OCI-M2 (cell line): ENCODE measurements around the gene TTC6.

Experiments
- DNase-seq: peaks from one replicate; lab custom pipeline; 2025; ENCODE audit not compliant: unreplicated experiment; lab: John Stamatoyannopoulos, UW

Gene TTC6

DNA sequence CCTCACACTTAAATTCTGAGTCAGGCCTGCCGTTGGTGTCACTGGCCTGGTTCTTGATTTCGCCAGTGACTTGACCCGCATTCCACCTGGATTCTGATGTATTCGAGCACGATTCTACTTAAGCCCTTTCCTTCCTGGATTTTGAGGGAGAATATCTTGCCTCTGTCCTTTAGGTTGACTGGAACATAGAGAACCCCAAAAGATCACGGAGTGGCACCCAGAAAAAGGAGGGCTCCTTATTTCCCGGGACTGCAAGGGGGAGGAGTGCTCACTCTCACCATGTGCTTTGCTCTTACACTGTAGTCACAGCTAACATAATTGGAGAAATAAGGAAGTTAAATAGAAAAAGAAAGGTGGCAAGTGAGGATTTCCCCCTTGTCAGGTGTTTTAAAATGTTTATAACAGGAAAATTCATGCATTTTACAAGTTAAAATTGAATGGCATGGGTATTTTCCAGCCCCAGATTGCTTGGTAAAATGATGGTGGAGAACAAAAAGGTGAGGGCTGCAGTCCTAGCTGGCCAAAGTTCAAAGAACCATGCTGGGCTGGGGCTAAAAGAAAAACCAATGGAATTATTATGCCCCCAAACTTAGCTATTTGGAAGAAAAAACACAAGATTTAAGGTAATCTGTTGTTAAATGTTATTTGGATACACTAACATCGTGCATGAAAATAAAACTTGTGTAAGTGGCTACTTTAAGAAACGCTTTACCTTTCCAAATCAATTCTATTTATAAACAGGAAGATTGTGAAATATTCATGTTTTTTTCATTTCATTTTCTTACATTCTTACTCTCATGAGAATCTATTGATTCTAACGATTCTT lies 9.2 kb upstream of the TTC6 start:
- no peak for DNase-seq

DNA sequence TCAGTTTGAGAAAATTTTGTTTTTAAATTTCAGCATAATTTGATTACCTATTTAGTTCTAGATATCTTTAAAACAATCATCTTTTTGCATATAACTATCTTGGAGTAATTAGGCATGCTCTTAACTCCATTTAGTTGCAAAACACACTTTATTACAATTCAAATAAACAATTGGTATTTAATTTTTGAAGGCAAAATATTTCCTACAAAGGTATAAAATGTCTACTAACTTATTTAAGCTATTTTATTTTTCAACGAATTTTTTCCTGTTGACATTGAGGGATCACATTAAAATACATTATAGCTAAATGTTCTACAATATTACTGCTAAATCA lies 8.7 kb upstream of the TTC6 start:
- DNase-seq: no peak

DNA sequence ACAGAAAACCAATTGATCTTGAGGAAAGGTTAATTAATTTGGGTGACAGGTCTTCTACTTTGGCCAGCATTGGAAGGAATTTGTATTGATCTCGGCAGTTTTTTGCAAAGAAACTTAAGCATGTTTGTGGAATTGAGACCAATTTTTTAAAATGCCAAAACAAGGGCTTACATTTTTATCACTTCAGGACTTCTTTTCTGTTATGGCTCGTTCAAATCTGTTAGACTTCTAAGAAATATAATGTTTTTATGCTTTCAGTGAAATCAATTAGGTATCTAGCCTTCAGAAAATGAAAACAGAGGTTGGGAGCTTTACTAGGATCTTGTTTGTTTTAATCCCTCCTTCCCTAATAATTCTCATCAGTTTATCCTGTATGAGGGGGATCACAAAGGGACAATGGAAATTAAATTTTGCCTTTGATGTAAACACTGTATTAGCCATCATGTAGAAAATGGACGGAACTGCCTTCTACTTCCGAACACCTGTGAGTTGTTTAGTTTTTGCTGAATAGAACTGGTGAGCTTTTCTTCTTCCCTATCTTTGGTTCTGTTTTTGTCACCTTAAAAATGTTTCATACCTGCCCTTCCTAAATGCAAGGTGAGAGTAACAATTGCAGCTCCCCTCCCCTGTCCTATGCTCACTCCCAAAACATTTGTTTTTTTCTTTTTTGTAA lies 8.2 kb upstream of the TTC6 start:
- no peak for DNase-seq

DNA sequence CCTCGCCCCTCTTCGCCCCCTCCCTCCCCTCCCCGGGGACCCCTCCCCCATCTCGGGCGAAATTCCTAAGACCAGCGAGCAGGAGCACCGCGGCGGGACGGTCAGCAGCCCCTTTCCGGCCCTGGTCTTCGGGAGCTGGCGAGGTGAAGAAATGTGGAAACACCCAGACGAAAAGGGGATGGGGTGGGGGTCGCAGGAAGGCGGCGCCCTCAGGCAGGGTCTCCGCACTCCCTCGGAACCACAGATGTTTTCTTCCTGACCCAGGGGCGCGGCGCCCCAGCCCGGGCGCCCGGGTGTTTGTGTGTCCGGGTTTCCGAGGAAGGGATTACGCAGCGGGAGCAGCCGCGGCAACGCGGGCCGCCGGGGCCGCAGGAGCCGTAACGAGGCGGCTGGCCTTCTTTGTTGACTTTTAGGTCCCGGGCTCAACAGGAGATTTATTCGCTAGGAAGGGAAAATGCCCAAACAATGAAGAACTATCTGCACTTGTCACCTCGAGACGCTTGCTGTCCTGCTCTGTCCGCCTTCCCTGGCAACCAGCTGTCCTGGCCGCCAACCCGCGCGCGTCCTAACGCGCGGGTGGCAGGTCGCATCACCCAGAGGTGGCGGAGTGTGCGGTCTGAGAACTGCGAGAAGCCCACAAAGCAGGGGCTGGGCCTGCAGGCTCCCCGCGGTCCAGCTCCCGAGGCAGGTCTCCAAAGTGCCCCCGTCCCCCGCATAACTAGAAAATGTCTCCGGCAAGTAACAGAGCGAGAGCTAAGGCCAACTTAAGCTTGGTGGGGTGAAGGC lies 7.4 kb upstream of the TTC6 start:
- DNase-seq: no peak

DNA sequence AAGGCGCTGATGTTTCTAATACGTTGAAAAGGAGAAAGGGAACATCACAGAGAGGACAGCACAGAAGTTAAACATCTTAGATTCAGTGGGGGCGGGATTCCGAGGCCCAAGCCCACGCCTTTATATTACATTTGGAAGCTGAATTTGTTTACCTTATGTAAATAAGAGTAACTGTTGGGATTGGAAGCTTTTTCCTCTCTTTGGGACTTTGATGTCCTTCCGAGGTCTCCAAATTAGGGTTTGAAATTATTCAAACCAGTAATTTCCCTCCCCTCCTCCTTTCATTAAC lies 6.8 kb upstream of the TTC6 start:
- DNase-seq: no peak

DNA sequence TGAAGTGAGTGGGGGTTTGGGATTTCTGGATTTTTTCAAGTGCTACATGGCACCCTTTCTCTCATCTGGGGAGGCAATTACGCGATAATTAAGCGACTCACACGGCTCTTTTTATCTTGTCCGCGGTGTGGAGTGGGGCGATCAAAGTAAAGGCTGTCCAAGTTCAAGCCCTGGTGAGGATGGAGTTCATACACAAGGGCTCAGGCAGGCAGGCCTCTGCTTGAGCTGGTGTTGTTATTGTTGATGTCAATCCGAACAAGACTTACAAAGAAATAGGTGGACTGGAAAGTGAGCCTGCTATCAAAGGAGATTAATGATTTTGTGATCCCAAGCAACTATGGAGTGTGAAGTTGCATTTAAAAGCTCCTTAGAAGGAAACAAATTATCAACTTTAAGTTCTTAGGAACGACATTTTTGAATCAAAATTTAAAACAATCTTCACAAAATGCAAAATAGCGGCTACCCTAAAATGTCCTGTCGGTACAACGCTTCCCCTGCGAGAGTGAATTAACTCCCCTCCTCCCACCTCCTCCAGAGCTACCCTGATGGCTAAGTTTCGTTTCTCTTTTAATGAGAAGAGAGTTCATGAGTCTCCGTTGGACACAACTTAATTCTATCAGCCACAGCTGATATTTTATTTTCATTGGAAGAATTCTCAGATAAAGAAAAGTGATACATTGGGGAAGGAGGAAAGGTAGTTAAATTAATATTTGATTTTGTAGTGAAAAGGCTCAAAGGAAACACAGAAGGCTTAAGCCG lies 6.3 kb upstream of the TTC6 start:
- DNase-seq: no peak

DNA sequence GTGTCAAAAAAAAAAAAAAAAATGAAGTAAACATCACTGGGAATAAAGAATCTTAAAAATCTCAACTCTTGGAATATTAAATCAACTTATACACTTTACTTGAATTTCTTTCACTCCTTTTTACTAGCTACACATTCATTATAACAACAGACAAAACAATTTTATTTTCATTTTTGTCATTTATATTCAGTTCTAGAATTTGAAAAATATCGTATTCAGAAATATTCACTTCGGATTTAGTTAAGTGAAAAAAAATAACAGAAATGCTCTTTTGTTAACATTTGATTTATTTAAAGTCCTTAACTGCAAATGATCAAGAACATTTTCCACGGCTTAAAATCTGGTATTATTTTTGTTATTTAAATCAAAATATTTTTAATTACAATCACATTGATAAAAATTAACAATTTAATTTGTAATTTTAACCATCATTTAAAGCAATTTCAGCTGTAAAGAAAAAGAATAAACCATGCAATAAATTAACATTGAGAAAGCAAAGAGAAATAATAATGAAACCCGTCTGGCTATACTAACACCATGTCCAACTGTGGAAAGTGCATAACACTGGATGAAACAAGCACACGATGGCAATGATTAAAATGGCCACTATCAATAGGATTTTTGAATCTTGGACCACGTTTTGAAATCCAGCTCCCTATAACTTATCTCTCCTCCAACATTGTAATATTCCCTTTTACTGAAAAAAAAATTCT lies 5.6 kb upstream of the TTC6 start:
- no peak for DNase-seq

DNA sequence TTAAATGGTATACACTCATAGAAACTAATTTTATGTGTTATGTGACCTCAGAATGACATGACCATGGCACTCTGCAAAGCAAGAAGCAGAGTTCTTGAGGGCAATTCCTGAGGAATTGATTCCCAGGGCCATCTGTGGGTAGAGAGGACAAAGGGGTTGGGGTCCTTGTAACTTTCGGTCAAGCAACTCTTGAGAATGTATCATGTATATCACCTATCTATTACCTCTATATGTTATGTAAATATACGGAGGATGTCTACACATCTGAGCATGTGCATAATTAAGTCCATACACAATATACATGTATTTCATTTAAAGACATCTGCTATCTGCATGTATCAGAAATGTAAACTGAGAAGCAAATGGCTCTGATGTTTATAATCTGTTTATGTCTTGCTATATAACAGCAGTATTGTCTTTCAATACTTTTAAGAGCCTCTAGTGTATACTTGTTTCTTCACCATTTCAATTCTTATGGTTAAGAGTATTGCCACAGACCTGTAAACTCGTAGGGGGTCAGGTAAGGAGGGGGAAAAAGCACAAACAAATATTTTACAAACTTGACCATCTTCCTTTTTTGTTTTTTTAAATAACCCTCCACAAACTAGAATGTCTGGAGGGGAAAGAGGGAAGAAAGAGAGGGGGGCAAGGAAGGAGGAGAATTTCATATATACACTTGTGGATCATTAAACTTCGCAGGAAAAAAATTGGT lies 4.8 kb upstream of the TTC6 start:
- no peak for DNase-seq

DNA sequence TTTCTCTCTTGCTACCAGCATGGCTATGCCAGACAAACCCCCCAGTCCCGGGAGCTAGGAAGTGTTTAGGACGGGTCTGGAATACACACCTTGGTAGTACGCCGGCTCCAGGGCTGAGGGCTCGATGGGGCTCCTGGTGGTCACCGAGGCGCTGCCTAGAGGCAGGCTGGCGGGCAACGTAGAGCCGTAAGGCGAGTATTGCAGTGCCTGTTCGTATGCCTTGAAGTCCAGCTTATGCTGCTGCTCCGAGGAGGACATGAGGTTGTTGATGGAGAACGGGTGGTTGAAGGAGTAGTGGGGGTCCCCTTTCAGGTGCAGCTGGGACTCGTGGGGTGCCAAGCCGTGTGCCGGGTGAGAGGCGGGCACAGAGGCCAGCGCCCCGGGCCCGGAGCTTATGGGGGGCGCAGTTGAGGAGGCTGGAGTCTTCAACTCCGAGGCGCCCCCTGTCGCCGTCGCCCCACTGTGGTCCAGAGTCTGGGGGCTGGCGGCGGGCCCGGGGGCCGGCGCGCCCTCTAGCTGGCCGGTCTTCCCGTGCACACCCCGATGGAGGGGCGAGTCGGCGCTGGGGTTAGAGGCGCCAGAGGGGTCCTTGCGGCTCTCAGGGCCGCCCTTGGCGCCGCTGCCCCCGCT lies 4.0 kb upstream of the TTC6 start:
- no peak for DNase-seq

DNA sequence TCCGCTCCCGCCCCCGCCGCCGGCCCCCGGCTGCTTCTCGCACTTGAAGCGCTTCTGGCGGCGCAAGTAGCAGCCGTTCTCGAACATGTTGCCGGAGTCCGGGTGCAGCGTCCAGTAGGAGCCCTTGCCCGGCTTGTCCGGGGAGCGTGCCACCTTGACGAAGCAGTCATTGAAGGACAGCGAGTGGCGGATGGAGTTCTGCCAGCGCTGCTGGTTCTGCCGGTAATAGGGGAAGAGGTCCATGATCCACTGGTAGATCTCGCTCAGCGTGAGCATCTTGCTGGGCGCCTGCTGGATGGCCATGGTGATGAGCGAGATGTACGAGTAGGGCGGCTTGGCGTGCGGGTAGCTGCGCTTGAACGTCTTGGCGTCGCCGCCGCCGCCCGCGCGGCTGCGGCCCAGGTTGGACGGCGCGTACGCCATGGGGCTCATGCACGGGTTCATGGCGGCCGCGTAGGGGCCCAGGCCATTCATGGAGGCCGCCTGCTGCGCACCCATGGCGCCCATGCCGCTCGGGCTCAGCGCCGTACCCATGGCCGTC lies 3.4 kb upstream of the TTC6 start:
- no peak for DNase-seq

DNA sequence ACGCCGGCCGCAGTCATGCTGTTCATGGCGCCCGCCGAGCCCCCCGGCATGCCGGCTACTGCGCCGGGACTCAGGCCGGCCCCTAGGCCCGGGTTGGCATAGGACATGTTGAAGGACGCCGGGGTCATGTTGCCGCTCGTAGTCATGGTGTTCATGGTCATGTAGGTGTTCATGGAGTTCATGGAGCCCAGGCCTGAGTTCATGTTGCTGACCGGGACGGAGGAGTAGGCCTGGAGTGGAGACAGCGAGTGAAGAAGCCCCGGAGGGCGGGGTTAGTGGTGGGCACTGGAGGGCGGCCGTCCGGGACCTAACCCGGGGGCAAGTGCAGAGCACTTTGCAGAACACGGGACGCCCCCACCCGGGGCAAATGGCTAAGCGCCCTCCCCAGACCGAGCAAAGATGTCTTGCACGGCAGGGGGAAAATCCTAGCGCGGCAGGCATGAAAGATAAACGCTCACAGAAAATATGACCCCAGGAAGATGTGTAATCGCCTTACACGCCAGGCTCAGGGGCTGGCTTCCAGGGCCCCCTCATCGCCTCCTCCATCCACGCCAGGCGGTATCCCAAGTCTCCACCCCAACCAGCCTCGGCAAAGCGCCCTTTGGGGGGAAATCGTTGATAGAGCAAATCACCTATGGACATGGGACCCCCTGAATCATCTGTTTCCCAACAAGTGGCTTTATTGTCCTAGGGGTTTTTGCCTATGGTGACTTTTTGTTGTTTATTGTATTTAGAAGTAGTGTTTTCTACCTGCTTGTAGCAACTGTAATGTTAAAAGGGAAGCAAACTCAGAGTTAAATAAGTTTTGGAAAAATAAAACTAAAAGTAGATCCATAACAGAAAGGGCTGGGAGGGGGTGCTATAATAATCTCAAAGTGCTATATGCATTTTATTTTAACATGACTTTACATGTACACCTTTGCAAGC lies 2.7 kb upstream of the TTC6 start:
- DNase-seq: no peak

DNA sequence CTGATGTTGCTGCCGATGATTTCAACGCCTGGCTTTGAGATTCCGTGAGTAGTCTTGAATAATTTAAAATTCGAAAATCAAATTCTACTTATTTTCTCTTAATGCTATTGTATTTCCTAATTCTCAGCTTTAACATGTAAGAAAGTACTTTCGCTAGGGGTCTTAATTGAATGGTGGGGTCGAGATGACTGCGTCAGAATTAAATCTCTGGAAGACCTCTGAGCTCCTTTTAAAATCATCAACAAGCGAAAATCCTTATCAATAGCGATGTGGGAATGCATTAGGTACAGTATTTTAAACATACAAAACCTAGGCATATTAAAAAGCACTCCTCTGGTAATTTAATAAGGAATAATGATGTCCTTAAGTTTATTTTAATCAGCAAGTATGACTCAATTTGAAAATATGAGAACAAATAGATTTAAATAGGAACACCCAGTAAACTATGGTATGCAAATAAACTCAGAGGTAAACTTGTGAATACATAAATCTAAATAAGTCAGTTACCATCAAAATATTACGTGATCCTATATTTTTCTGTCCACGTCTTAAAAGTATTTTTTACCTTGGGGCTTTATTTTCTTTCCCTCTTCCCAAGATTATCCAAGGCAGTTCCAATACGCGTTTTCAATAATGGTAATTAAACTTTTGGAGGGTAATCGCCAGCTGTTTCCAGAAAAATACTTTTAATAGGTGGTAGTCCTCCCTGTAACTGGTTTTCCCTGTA lies 1.8 kb upstream of the TTC6 start:
- DNase-seq: no peak

DNA sequence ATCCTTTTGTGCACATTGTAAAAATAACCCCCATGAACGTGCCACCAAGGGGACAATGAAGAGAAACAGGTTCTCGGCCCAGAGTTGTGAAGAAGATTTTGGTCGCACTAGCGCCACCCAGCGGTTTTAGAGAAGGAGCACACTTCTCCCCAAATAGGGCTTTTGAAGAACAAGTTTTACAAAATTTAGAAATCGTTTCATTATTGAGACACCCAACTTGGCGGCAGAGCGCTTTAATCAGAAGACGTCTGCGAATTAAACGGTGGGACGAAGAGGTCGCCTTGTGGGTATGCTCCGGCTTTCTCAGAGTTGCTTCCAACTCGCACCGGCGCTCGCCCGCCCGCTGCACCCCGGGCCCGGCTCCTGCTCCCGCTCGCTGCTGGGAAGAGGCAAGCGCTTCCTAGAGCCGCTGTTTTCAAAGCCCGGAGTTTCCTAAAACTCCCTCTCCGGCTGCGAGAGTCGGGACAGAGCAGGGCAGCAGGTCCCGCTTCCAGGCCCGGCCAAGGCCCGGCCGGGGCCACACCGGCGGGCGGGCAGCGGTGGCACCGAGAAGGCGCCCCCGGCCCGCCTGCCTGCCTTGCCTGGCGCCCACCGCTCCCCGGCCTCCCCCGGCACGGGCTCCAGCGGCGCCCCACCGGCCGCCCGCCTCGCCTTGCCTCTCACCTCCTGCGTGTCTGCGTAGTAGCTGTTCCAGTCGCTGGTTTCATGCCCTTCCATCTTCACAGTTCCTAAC lies 1.0 kb upstream of the TTC6 start:
- DNase-seq: peak; percentile 31

DNA sequence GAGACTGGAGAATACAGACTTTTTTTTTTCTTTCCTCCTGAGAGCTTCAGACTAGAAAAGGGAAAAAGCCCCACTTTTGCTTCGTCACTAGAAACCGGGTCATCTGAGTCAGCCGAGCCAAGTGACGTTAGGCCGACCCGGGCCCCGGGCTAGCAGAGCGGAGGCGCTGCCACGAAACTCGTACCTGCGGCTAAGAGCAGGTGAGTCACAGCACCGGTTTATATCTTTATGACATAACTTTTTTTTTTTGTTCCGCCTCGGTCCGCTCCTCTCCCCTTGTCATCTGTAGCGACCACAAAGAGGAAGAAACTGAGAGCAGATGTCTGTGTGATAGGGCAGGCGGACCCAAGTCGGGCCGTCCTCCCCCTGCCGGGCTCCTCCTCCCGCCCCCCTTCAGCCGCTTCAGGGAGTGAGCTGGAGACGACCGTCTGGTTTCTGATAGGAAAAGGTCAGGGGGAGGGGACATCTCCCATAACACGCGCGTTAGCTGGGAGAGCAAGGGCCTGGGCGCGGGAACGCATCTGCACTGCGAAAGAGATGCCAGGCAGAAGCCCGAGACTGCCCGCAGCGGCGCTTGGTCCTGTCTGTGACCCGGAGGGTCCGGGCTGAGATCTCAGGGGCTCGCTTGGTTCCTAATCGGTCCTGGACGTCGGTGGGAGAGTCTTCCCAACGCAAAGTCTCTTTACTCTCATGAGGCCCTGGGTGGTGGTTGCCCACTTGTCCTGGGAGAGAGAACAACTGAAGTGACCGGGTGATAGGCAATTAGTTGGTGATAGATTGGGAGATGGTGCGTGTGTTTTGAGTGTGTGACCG lies 586 bp downstream of the TTC6 start:
- DNase-seq: peak; percentile 44

DNA sequence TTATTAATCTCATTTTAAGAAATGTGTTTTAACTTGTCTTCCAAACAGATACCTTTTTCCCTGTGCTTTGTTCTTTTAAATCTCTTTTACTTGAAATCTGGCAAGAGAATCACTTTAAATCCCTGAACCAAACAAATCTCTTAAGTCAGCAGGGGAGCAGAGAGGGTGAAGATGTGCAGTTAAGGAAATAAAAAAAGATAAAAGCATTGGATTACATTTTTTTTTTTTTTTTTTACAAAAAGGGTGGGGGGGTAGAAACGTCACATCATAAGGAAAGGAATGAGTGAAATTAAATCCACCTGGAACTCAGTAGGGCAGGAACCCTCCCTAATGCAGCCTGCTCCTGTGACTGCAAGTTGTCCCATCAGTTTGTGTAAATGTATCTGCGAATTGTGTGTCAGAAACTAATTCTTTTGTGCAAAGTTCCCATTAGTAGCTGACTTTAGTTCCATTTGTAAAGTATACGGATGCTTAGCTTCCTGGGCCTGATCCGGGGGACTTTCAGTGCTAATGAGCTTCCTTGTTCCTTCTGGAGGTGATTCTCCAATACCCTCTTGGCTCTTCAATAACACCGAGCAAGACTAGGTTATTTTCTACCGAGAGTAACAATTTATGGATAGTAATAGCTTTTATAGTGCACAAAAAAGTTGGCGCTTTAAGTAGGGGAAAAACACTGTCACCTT lies 1.5 kb downstream of the TTC6 start:
- DNase-seq: no peak

DNA sequence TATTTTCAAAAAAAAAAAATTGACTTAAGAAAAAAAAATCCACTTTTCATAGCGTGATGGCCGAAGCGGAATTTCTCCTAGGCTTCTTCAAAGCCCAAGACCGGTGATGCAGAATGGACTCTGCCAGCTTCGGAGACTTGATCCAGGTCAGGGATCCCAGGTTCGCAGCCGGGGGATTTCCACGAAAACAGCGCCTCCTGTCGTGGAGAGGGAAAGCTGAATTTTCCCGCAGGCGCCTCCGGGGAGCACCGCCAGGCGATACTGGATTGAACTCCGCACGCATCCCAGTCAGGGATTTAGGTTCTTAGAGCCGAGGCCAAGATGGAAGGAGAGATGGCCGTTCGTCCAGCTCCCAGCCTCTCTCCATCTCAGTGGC lies 2.1 kb downstream of the TTC6 start:
- DNase-seq: no peak
